ENCODE data around the gene RAB9B.
A peak's percentile ranks its signal among the peaks of the same experiment; 100 is the strongest.
"Not testable (repeated sequence)": the region's sequence is repeated elsewhere in the genome, so short reads cannot be mapped to it uniquely, and the experiment has no call there.

Gene RAB9B, protein sequence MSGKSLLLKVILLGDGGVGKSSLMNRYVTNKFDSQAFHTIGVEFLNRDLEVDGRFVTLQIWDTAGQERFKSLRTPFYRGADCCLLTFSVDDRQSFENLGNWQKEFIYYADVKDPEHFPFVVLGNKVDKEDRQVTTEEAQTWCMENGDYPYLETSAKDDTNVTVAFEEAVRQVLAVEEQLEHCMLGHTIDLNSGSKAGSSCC

DNA sequence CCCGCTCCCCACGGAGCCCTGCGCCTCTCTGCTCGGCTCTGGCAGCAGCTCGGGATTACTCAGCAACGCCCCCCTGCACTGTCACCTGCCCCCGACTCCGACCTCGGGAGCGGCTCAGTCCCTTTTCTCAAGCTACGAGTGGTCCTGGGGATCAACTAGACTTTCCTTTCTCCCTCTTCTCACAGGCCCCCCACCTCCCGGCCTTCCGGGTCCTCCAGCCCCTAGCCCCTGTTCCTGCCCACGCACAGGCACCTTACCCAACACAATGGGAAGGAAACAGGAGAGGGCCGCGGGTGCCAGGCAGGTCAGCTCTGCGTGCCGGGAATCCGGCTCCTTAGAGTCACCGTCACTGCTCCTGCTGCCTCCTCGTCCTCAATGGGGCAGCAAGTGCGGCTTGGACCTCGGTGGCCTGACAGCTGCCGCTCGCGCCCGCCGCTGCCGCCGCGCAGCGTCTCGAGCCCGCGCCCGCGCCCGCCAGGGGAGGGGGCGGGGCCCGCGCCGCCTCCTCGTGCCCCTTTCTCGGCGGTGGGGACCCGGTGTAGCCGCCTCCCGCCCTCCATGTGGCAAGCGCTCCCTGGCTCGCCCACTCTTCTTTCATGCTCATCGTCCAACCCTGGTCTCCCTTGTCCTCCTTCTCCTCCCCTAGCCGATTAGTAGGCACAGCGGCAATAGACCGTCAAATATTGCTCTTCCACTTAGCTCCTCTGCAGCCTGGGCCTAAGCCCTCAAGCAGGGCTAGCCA lies at the start of gene RAB9B:
TSS of gene RAB9B (minus strand) at position 455 of the 742 bp plus-strand sequence. CDS start 6,473 bp downstream, outside the sequence.
- peak; percentile 55 for DNase-seq (ENCODE audit: low read depth)

DNA sequence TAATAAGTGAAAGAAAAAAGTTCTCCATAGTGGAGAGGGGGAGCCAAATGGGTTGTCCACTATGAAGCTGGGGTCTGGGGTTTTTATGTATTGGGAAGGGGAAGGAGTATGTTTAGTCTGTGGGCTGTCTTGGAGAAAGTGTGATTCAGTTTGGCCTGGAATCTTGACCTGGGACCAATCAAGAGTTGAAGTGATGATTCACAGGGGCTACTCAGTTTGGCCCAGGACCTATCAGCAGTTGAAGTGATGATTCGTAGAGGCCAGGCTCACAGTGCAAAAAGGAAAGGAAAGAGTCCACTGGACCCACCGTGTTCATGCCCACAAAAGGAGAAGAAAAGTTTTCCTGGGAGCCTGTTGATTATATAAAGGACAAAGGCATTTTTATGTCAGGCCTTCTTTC lies 47.3 kb upstream of the RAB9B start:
- peak; percentile 68 for DNase-seq (ENCODE audit: low read depth)

DNA sequence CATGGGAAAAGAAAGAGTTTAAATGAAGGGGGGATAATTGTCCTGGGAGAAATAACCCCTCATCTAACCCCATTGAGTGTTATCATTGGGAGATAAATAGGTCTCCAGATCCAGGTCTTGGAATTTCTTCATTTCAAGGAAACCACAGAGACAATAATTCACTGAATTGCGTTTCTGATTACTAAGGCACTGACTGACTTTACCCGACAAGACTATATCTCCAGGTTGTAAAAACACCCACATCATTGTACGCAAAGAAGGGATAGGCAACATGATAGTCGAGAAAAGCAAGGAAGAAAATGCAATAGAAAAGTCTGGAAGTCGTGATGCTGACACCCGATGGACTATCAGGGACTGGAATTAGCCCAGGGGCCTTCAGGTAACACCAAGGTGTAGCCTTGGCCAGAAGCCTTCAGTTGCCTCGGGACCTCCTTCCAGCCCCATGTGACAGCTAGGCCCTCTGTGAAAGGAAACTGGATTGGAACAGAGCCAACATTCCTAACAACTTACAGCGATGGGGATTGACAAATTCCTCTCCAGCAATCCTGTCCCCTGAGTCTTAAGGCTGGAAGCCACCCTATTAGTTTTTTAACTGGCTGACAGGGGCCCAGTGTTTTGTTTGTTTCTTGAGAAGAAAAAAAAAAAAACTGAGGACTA lies 46.5 kb upstream of the RAB9B start:
- peak; percentile 88 for DNase-seq (ENCODE audit: low read depth)

GRCh38 chrX:103877571-103877970 lies 45.5 kb upstream of the RAB9B start:
- no peak for DNase-seq (ENCODE audit: low read depth)

DNA sequence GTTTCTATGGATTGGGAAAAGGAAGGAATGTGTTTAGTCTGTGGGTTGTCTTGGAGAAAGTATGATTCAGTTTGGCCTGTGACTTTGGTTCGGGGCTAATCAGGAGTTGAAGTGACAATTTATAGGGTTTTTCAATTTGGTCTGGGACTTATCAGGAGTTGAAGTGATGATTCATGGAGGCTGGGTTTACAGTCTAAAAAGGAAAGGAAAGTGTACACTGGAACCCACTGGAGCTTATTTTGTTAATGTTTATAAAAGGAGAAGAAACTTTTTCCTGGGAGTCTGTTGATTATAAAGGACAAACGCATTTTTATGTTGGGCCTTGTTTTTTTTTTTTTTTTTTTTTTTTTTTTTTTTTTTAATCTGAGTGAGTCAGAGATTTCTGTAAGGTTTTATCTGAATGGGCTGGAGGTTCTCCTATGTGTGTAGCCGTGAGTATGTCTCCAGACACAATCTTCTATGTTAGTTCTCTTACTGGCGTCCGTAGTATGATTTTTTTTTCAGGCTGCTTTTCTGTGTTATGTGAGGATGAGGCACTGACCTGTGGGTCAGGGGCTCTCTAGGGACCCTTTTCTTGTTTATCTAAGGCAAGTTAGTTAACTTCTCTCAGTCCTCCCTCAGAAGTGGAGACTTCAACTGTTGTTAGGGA lies 33.0 kb upstream of the RAB9B start:
- DNase-seq (ENCODE audit: low read depth): peak; percentile 29

DNA sequence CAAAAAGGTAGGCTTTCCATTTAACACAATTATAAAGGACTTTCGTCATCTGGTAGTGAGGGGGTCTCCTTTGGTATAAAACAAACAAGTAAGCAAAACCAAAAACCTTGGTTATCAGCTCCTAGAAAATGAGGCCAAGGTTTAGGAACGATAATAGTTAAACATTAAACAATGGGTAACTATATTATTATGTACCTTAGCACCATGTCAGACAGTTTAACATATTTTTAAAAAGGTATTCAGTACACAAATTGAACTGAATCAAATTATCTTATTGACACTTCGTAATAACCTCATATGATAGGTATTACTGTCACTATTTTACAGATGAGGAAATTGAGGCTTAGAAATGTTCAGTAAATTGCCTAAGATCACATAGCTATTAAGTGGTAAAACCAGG lies 32.1 kb upstream of the RAB9B start:
- DNase-seq (ENCODE audit: low read depth): no peak

- DNase-seq (ENCODE audit: low read depth): no peak
Measured at GRCh38 chrX:103861200-103861599, 29.1 kb upstream of the RAB9B start.

DNA sequence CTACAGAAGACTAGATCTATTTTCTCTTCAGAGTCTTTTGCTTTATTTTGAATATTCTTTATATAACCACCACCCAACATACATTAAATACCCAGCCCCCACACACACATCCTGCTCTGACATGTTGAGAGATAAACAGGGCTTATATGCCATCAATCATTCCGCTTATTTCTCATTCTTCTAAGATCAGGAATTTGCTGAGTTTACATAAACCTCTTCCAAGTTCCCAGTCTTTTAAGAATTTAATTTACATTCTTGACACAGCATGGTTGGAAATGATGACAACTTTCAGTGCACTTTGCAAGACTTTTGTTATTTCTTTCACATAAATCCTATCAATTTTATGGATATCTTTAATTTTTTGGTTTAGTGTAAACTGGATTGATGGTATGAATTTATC lies 17.5 kb upstream of the RAB9B start:
- DNase-seq (ENCODE audit: low read depth): no peak

- DNase-seq (ENCODE audit: low read depth): peak; percentile 44
Measured at GRCh38 chrX:103847174-103847870, 15.3 kb upstream of the RAB9B start.

DNA sequence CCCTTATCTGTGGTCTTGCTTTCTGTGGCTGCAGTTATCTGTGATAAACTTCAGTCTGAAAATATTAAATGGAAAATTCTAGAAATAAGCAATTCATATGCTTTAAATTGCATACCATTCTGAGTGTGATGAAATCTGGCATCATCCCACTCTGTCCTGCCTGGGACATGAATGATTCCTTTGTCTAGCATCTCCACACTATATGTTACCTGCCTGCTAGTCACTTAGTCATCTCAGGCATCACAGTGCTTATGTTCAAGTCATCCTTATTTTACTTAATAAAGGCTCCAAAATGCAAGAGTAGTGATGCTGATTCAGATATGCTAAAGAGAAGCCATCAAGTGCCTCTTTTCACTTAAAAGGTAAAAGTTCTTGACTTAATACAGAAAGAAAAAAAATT lies 14.3 kb upstream of the RAB9B start:
- no peak for DNase-seq (ENCODE audit: low read depth)

DNA sequence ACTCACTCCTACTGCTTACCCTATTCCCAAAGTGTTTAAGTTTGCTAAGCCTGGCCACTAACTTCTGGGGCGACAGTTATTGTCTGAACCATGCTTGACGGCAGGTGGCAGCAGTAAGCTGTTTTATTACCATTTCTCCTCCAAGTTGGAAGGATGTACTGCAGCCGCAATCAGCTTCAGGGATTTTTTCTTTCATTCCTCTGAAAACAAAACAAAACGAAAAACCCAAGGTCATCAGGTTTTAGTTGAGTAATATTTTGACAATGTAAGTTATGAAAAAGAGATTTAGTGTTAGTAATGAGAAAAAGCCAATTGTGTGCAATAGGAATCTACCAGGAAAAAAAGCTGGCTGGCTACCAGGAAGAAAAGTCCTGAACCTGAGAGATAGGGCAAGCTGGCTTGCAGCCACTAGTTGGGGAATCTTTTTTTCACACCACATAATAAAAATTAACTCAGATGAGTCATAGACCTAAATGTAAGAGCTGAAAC lies 13.2 kb upstream of the RAB9B start:
- DNase-seq (ENCODE audit: low read depth): peak; percentile 83

DNA sequence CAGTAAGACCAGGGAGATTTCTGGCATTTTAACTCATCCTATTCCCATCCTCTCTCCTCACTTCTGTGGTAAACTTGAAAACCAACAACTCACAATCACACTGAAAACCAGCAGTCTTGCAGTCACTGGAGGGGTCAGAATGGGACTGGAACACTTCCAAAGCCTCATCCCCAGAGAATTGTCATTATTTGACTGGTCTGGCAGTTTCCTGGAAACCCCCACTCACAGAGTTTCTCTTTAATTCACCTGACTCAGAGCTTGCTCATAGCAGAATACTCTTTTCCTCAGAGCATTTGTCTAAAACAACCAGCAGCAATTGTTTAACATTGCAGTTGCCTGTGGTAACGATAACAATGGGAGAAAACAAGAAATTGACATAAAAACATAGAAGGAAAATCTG lies 7.3 kb upstream of the RAB9B start:
- DNase-seq (ENCODE audit: low read depth): no peak

DNA sequence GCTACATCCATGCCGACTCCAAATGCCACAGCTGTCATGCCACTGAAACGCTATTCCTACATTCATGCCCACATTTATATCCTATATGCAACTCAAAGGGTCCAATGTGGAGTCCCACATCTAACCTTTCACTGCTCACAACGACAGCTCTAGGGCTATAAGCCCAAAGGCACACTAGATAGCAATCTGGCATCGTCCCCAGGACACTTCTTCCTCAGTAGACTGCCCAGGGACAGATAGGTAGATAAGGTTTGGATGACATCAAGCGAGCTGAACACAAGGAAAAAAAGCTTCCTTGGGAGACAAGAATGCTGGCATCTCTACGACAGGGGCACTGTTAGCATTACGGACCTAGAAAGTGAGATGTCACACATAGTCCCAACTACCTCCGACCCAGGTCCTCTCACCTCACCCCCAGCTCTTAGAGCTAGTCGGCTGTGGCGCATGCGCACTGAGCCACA lies 685 bp downstream of the RAB9B start:
- no peak for DNase-seq (ENCODE audit: low read depth)

DNA sequence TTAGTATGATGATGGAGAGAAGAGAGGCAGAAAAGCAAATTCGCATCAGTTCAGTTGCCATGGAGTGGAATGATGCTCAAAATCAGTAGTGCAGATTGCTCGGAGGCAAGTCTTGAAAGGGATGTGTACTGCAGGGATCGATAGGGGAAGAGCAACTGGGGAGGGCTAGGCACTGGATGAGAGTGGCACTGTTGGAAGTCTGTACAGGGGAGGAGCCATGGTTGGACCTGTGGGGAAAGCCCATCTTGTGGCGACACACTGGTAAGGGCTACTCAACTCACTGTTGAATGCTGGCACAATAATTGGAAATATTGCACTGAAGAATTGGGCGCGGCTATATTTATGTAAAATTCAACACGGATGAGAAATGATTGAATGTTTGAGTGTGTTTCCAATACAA lies 1.2 kb downstream of the RAB9B start:
- no peak for DNase-seq (ENCODE audit: low read depth)

GRCh38 chrX:103828529-103828928 lies 3.5 kb downstream of the RAB9B start:
- DNase-seq (ENCODE audit: low read depth): no peak

DNA sequence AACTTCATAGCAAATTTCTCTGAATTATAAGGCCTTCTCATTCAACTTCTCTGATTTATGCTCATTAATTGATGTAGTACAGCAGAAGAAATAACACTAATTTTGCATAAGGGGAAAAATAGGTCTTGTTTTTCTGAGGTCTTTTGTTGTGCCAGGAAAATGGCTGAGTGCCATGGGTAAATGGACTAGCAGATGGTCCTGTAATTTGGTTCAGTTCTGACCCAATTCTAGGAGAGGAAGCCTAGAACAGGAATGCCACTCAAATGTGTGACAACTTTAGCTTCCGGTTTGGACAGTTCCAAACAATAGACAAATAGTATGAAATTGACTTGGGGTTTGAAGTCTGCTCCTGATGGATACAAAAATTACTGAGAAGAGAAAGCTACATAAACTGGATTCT lies 6.2 kb downstream of the RAB9B start:
- DNase-seq (ENCODE audit: low read depth): no peak

- DNase-seq (ENCODE audit: low read depth): peak; percentile 58
Measured at GRCh38 chrX:103823591-103823990, 8.5 kb downstream of the RAB9B start.

DNA sequence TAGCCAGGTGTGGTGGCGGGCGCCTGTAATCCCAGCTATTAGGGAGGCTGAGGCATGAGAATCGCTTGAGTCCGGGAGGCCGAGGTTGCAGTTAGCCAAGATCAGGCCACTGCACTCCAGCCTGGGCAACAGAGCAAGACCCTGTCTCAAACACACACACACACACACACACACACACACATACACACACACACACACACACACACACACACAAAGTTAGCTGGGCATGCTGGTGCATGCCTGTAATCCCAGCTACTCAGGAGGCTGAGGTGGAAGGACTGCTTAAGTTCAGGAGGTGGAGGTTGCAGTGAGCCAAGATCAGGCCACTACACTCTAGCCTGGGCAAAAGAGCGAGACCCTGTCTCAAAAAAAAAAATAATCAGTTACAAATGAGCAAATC lies 11.3 kb downstream of the RAB9B start:
- not testable (repeated sequence) for DNase-seq (ENCODE audit: low read depth)

DNA sequence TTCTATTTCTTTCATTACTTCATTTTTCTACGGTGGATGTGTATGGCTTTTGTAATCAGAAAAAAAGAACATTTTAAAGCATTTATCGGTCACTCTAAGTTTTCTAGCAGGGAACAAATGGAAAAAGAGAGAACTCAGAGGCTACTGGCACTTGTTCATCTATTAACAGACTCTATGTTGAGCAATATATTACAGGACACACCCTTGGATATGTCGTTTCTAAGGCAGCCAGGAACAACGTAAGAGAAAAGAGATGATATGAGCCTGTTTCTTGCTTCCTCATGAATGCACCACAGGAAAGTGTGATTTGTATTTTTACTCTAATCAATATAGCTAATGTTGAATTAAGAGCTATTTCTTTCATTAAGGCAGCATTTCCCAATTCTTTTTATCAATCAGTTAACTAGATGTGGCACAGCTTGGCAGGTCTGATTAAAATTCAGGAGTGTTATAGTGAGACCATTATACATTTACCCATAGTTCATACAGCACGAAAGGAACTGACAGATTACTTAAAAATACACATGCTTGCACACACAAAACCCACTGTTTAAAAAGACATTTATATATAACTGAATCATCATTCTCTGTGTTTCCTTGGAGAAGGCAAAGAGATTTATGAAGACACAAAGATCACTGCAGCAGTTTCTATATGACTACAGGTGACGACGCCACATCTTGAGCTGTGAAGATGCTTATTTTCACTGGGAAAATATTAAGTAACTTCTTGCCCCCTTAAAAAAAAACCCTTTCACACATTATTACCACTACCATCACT lies 13.0 kb downstream of the RAB9B start:
- DNase-seq (ENCODE audit: low read depth): no peak

DNA sequence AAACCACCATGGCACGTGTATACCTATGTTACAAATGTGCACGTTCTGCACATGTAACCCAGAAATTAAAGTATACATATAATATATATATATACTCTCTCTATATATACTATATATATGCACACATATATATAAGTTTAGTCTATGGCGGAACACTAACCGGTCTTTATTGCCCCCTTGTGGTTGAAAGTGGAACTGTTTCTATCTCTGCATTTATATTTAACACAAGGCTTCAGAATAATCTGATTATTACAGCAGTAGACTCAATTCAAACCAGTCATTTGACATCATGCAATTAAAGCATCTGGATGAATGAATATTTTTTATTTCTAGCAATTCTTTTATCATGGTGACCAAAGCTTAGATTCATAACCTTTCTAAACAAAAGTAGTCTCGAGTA lies 14.6 kb downstream of the RAB9B start:
- DNase-seq (ENCODE audit: low read depth): peak; percentile 43

GRCh38 chrX:103817101-103817500 lies 15.0 kb downstream of the RAB9B start:
- DNase-seq (ENCODE audit: low read depth): not testable (repeated sequence)

Measured in EH (cell line).